Stimulated activated naive CD8-positive, alpha-beta T cell treated with anti-CD3 and anti-CD28 coated beads, Interleukin-15, amount 100 ng/mL, for 72 hours (primary cell): ENCODE results near the gene IGLL5.

Source experiments
- ATAC-seq: fragments of 150-1000 bp; cut with Tn5 transposase; 2 replicates; pipeline ENCODE4 v1.10.0; 2021; ENCODE audit warnings: mild to moderate bottlenecking, moderate library complexity
- DNase-seq, 2 donors: peaks; one replicate each; pipeline ENCODE4 v3.0.0; 2021 to 2022
- H3K27ac Mint-ChIP-seq, 2 donors: one replicate each; pipeline ENCODE4 v1.8.0; 2022; ENCODE audit warnings: mild to moderate bottlenecking in 2 of 2, mixed read lengths in 2 of 2, moderate library complexity in 2 of 2
- H3K27me3 Mint-ChIP-seq: one replicate; pipeline ENCODE4 v1.8.0; 2022; ENCODE audit warnings: mixed read lengths
- H3K4me1 Mint-ChIP-seq: one replicate; pipeline ENCODE4 v1.8.0; 2022; ENCODE audit warnings: mild to moderate bottlenecking, mixed read lengths
- H3K4me3 Mint-ChIP-seq, 2 donors: one replicate each; pipeline ENCODE4 v1.8.0; 2022; ENCODE audit warnings: mild to moderate bottlenecking in 2 of 2, mixed read lengths in 2 of 2, moderate library complexity in 1 of 2
- H3K9me3 Mint-ChIP-seq, 2 donors: one replicate each; pipeline ENCODE4 v1.8.0; 2022; ENCODE audit warnings: mixed read lengths in 2 of 2

The IGLL5 gene

GRCh38 chr22:22855617-22856308 lies 31.9 kb upstream of the IGLL5 start:
- H3K27me3 Mint-ChIP-seq: no peaks in the 10 kb centered on the region
- peak overlapping the region in 1 of 2 donors; percentile 22 for H3K27ac Mint-ChIP-seq
- no peak overlapping the region for H3K4me3 Mint-ChIP-seq
- ATAC-seq (peak; percentile 91), DNase-seq (peak; percentile 42 to 50)
- peaks cover 16% of the 10 kb centered on the region for H3K4me1 Mint-ChIP-seq
- H3K9me3 Mint-ChIP-seq: no peaks in the 10 kb centered on the region

- H3K27ac Mint-ChIP-seq: no peak overlapping the region
- no peak overlapping the region for H3K4me3 Mint-ChIP-seq
- no peak for DNase-seq
- peaks cover 16% of the 10 kb centered on the region for H3K4me1 Mint-ChIP-seq
- no peak for ATAC-seq
- H3K27me3 Mint-ChIP-seq: no peaks in the 10 kb centered on the region
- H3K9me3 Mint-ChIP-seq: no peaks in the 10 kb centered on the region
Measured at GRCh38 chr22:22856364-22856763, 31.3 kb upstream of the IGLL5 start.

- Mint-ChIP-seq H3K4me1 (peaks cover 16% of the 10 kb centered on the region), H3K4me3 (no peak overlapping the region), H3K27me3 (no peaks in the 10 kb centered on the region), H3K9me3 (no peaks in the 10 kb centered on the region), H3K27ac (no peak overlapping the region)
- DNase-seq (no peak), ATAC-seq (no peak)
Measured at GRCh38 chr22:22856885-22857606, 30.6 kb upstream of the IGLL5 start.

GRCh38 chr22:22857607-22858558 lies 29.7 kb upstream of the IGLL5 start:
- no peaks in the 10 kb centered on the region for H3K27me3 Mint-ChIP-seq
- H3K4me3 Mint-ChIP-seq: no peak overlapping the region
- no peak overlapping the region for H3K27ac Mint-ChIP-seq
- H3K4me1 Mint-ChIP-seq: peaks cover 16% of the 10 kb centered on the region
- DNase-seq: no peak
- H3K9me3 Mint-ChIP-seq: no peaks in the 10 kb centered on the region
- no peak for ATAC-seq

DNA sequence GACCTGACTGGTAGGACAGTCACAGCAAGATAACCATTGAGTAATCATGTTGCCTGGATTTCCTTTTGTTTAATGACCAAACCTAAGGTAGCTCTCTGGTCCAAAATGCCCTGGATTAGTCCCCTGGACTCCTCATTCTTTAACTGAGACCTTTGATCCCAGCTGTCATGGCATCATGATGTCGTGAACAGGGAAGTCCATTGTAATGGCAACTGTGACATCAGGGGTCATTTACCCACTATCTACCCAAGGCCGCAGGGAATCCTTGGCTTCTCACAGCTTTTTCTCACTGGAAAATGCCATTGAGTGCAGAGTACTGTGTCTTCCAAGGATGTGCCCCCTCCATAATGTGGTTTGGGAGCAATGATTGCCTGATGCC lies 29.1 kb upstream of the IGLL5 start:
- H3K4me1 Mint-ChIP-seq: peaks cover 22% of the 10 kb centered on the region
- H3K27me3 Mint-ChIP-seq: no peaks in the 10 kb centered on the region
- no peak overlapping the region for H3K27ac Mint-ChIP-seq
- H3K4me3 Mint-ChIP-seq: no peak overlapping the region
- no peak for DNase-seq
- ATAC-seq: no peak
- no peaks in the 10 kb centered on the region for H3K9me3 Mint-ChIP-seq

DNA sequence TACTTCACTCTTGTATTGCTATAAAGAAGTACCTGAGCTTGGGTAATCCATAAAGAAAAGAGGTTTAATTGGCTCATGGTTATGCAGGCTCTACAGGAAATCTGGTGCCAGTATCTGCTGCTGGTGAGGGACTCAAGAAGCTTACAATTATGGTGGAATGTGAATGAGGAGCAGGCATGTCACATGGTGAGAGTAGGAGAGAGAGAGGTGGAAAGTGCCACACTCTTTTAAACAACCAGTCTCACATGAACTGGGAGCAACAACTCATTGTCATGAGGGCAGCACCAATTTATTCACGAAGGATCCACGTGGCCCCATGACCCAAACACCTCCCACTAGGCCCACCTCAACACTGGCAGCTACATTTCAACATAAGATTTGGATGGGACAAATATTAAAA lies 24.6 kb upstream of the IGLL5 start:
- H3K27ac Mint-ChIP-seq: no peak overlapping the region
- H3K4me3 Mint-ChIP-seq: no peak overlapping the region
- H3K27me3 Mint-ChIP-seq: peaks cover 19% of the 10 kb centered on the region
- no peak for DNase-seq
- H3K9me3 Mint-ChIP-seq: no peaks in the 10 kb centered on the region
- peaks cover 46% of the 10 kb centered on the region for H3K4me1 Mint-ChIP-seq
- ATAC-seq: no peak

- Mint-ChIP-seq H3K4me3 (peak overlapping the region; percentile 2 to 19), H3K4me1 (peaks cover 49% of the 10 kb centered on the region), H3K27ac (no peak overlapping the region), H3K27me3 (peaks cover 28% of the 10 kb centered on the region), H3K9me3 (no peaks in the 10 kb centered on the region)
- peak; percentile 87 for ATAC-seq
- DNase-seq: peak in 1 of 2 donors; percentile 65
Measured at GRCh38 chr22:22865311-22866072, 22.1 kb upstream of the IGLL5 start.

- H3K27me3 Mint-ChIP-seq: peaks cover 33% of the 10 kb centered on the region
- H3K9me3 Mint-ChIP-seq: no peaks in the 10 kb centered on the region
- no peak for ATAC-seq
- peak overlapping the region in 1 of 2 donors; percentile 35 for H3K27ac Mint-ChIP-seq
- no peak overlapping the region for H3K4me3 Mint-ChIP-seq
- no peak for DNase-seq
- H3K4me1 Mint-ChIP-seq: peaks cover 55% of the 10 kb centered on the region
Measured at GRCh38 chr22:22866381-22867111, 21.1 kb upstream of the IGLL5 start.

DNA sequence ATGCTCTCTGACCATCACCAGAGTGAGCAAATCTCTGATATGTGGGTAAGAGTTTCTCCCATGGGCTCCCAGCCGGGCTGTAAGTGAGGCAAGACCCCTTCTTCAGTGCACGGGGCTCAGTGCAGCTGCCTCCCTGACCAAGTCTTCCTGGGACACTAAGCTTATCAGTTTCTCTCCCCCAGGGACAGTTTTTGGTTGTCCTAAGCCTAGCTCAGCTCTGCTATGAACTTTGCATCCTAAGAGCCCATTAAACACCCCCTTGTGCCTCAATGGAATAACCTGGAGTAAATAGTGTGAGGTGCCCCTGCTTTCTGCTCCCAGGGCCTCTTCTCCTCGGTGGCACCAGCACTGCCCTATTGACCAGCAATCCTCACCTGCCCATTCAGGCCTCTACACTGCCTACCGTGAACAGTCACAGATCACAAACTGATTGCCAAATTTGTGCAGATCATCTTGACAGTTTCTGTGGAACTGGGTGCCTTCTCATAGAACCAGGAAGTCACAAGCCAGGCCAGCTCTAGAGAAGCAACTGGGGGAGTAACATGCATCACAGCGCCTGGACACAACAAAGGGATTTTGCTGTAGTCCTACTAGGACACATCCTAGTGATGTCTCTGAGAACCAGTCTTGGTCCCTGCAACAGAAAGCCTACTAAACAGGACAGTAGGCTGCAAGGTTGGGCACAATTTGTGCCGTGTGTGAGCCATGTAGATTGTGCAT lies 19.5 kb upstream of the IGLL5 start:
- no peaks in the 10 kb centered on the region for H3K9me3 Mint-ChIP-seq
- peaks cover 33% of the 10 kb centered on the region for H3K27me3 Mint-ChIP-seq
- H3K4me3 Mint-ChIP-seq: no peak overlapping the region
- no peak for ATAC-seq
- no peak for DNase-seq
- peaks cover 52% of the 10 kb centered on the region for H3K4me1 Mint-ChIP-seq
- H3K27ac Mint-ChIP-seq: no peak overlapping the region

DNA sequence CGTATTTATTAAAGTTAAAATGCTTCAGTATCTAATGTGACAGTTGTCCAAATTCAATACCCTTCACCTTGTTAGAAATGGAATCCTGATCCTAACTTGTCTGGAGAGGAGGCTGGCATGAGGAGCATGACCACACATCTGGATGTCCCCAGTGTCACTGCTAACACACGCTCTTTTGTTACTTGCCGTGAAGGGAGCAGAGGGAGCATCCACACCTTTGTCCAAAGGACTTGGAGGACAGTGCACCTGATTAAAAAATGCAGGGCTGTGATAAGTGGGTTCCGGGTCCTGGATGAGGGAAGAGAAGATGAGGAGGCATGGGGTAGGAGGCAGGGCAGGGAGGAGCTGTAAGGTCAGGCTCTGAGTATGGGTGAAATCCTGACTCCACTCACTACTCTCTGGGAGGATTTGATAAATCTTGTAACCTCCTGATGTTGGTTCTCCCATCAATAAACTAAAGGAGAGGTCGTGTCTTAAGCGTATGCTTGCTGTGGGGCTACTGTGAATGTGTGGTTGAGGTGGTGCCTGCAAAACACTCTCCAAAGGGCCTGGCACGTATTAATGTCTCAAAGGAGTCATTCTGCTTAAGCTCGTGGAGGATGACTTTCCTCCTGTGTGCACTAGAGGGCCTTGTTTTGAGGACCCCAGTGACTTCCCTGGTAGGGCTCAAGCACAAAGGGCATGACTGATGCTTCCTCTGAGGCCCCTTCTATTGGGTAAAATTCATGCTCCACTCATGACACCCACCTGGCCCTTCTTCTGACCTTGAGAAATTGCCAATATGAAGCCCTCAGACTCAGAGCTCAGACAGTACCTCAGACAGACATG lies 16.8 kb upstream of the IGLL5 start:
- Mint-ChIP-seq H3K4me3 (no peak overlapping the region), H3K9me3 (peaks cover 0 to 14% of the 10 kb centered on the region in 2 donors), H3K27me3 (peaks cover 33% of the 10 kb centered on the region), H3K4me1 (peaks cover 26% of the 10 kb centered on the region), H3K27ac (no peak overlapping the region)
- ATAC-seq (no peak), DNase-seq (no peak)

GRCh38 chr22:22871536-22872278 lies 15.9 kb upstream of the IGLL5 start:
- H3K9me3 Mint-ChIP-seq: peaks cover 0 to 14% of the 10 kb centered on the region in 2 donors
- H3K4me1 Mint-ChIP-seq: peaks cover 17% of the 10 kb centered on the region
- H3K4me3 Mint-ChIP-seq: no peak overlapping the region
- ATAC-seq (no peak), DNase-seq (no peak)
- H3K27ac Mint-ChIP-seq: no peak overlapping the region
- peaks cover 27% of the 10 kb centered on the region for H3K27me3 Mint-ChIP-seq

GRCh38 chr22:22872722-22873708 lies 14.6 kb upstream of the IGLL5 start:
- H3K4me1 Mint-ChIP-seq: peaks cover 8% of the 10 kb centered on the region
- peaks cover 0 to 14% of the 10 kb centered on the region in 2 donors for H3K9me3 Mint-ChIP-seq
- peaks cover 18% of the 10 kb centered on the region for H3K27me3 Mint-ChIP-seq
- no peak overlapping the region for H3K27ac Mint-ChIP-seq
- no peak for ATAC-seq
- no peak overlapping the region for H3K4me3 Mint-ChIP-seq
- DNase-seq: no peak
